HG03460 (cell line): ENCODE measurements around the gene CHRNA5.
"Not testable (repeated sequence)": the region's sequence is repeated elsewhere in the genome, so short reads cannot be mapped to it uniquely, and the experiment has no call there.

ENCODE experiments used
- ATAC-seq: cut with Tn5 transposase; IDR thresholded peaks from one replicate; pipeline ENCODE4 v1.9.1; 2021; ENCODE audit not compliant: unreplicated experiment

The CHRNA5 gene

DNA sequence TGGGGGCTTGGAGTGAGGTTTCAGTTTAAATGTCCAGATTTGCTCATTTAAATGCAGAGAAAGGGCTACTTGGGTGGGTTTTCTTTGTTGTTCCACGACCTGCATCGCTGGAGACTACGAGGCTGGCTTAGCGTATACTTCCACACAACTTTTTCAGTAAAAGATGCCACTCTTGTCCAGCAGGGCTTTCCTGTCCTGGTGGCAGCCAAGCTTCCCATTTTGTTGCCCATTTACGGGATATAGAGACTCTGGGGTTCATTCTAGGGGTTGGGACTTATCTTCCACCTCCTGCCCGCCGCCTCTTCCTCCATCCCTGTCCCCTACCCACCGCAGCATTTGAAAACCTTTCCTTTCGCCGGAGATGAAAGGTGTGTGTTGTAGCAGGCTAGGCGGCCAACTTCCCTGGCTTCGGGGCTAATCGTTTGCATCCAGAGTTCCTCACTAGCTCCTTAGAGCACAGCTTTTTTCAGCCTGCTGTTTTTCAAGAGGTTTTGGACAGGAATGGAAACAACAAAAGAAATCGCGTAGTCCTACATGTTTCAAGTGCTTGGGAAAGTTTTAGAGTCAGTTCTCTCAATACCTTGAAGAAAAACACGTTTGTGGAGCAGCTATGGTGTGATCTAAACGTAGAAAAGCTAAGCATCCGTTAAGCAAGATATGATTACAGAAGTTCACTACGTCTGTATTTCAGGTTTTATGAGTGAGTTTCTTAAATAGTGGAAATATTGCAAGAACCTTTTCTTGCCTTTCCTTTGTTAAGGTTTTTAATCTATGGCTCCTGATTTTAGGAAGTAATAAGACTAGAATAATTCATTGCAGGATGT lies 843 bp downstream of the CHRNA5 start:
- peak; percentile 20 for ATAC-seq

DNA sequence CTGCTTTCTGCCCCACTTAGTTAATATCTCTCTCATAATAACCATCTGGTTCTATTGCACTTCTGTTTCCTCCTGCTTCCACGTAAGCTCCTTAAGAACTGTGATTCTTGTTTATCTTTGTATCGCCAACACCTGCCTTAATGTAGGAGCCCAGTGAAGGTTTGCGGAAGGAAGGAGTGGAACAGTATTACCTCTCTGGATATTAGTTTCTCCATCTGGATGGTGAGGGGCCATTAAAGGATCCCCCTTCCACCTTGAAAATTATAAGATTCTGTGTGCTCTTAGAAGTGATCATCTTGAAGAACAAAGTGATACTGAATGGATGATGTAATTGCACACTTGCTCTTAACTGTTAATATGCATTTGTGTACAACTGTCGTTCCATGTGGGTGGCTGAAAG lies 2.2 kb downstream of the CHRNA5 start:
- ATAC-seq: no peak

DNA sequence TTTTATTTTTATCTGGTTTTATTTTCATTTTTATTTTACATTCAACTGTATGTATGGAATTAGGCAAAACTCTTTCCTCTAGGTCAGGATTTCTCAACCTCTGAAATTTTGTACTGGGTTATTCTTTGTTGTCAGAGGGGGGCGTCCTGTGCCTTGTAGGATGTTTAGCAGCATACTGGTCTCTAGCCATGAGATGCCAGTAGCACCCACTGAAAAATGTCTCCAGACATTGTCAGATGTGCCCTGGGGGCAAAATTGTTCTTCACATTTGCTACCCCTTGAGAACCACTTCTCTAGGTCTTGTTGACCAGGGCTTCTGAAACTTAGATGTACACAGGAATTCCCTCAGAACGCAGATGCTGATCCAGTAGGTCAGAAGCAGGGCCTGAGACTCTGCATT lies 5.4 kb downstream of the CHRNA5 start:
- ATAC-seq: no peak

DNA sequence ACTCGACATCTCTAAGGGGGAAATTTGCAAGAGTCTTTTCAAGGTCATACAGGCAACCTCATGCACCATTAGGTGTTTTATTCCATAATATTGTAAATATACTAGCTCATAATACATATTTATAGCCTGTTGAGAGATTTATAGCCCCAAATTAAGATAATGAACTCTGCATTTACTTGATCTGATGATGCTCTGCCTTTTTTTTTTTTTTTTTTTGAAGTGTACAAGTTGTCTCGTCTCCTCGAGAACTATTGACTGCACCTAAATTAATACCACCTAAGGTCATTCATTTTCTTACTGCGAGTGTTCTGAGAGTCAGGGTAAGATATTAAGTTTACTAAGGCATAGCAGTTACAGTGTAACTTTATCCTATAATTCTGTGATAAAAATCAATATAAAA lies 6.1 kb downstream of the CHRNA5 start:
- no peak for ATAC-seq

DNA sequence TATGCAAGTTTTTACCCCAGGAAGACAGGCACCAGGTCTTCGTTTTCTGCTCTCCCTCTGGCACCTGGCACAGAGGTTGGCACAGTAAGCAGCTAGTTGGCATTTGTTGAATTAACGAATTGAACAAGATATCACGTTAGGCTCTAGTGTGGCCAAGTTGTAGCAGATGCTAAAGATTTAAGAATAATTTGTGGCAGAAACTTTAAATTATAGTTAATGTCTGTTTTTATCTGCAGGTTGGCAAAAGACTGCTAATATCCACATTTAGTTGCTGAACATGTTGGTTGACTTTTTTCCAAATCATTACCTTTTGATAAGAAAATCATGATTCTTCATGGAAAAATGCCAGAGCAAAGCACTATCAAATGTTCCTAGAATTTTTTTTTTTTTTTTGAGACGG lies 8.1 kb downstream of the CHRNA5 start:
- ATAC-seq: no peak

DNA sequence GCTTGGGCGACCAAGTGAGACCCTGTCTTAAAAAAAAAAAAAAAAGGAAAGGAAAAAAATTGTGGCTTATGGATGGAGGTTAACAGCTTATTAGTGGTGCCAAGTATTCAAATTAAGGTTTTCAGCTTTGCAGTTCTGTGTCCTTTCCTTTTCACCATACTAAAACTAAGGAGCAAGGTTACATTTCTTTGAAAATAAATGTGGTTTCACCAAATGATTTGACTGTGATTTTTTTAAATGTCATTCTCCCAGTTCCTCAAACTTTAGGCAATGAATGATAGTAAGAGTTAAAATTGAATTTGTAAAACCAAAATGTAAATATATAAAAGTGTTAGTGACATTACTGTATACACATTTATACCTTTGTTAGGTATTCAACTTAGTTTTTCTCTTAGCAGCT lies 9.6 kb downstream of the CHRNA5 start:
- ATAC-seq: no peak

DNA sequence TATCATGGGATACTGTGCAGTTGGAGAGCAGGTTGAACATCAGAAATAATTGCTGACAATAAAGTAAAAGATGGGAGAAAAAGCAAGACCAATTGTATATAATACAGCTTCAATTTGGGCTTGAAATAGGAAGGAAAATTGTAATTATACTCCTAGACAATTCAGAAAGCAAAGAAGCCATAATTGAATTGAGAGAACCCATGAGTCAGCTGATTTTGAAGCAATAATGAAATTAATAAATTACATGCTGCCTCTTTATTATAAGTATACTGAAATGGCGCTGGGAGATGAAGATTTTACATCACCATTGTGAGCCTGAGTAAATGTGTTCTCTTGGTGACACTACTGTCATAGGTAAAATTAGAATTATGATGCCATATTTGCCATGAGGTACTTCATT lies 32.3 kb downstream of the CHRNA5 start:
- ATAC-seq: no peak

DNA sequence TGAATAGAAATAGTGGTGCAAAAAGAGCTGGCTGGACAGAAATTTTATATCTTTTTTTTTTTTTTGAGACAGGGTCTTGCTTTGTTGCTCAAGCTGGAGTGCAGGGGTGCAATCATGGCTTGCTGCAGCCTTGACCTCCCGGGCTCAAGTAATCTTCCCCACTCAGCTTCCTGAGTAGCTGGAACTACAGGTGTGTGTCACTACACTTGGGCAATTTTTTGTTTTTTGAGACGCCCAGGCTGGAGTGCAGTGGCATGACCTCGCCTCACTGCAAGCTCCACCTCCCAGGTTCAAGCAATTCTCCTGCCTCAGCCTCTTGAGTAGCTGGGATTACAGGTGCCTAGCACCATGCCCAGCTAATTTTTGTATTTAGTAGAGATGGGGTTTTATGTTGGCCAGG lies 33.0 kb downstream of the CHRNA5 start:
- ATAC-seq: no peak

DNA sequence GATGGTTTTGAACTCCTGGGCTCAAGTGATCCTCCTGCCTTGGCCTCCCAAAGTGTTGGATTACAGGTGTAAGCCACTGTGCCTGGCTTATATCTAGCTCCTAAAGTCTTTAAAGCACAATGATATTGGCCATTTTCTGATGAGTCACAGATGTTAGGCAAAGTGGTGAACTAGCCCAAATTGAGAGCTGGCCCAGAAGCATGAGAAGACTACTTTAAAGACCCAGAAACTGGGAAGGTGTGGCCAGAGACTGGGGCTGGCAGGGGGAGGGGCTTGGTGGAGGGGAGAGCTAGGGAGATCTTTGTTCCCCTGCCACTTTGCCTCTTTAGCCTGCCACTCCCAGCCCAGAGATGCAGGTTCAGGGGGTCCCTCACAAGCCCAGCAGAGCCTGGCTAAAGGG lies 33.9 kb downstream of the CHRNA5 start:
- no peak for ATAC-seq

DNA sequence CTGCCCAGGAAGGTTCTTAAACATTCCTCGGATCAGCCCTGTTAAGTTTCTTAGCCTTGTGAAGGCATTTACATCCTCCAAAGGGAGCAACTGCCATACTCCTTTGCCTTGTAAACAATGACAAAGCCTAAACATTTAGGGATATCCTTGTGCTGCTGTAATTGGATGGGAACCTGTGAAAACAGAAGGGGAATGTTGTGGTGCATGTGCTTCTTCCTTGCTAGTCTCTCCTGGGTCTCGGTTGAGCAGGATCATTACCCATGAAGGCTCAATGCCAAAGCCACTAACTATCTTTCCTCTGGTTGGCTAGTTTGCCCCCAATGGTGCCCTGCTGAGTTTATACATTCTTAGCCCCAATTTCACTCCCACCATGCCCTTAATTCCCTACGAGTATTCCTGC lies 38.1 kb downstream of the CHRNA5 start:
- ATAC-seq: no peak

DNA sequence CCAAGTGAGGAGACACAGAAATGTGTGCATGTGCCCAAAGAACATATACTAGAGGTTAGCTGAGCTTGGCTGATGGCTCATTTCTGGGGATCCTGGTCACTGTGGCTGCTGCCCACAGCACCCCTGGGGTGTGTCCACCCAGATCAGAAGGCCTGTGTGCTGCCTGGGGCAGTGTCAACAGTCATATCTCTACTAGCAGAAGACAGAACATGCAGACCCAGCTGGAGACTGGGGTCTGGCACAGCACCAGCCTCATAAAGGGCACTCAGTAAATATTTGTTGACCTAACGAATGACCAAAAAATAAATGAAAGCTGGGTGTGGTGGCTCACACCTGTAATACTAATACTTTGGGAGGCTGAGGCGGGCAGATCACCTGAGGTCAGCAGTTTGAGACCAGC lies 39.1 kb downstream of the CHRNA5 start:
- ATAC-seq: no peak

DNA sequence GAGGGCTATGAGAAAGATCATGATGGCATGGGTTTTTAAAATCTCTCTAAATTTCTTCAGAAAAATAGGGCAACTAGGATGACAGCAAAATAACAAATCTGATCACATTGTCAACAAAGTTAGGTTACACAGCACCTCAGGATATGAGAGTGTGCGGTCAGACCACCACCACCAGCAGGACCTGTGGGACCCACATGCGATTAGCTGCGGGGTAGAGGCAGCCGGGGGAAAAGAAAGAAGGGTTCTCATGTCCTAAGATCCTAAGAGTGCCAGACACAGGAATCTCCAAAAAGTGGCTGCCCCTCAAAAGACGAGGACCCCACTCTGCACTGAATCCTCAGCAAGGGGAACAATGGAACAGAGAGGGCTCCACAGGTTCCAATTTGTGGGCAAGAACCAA lies 39.9 kb downstream of the CHRNA5 start:
- ATAC-seq: no peak

DNA sequence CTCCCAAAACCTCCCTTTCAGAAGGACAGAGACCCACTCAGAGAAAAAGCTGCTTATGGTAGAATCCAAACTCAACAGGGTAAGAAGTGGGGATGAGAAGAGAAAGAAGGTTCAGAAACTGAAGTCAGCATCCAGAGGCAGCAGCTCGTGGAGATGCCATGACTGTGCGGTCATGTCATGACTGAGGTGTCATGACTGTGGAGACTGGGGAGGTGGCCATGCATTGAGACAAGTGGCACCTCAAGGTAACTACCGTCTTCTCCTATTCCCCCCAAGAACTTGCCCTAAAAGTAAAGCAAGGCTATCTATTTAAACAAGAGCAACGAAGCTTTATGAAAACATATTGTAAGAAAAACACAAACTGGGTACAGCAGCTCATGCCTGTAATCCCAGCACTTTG lies 40.4 kb downstream of the CHRNA5 start:
- ATAC-seq: no peak

DNA sequence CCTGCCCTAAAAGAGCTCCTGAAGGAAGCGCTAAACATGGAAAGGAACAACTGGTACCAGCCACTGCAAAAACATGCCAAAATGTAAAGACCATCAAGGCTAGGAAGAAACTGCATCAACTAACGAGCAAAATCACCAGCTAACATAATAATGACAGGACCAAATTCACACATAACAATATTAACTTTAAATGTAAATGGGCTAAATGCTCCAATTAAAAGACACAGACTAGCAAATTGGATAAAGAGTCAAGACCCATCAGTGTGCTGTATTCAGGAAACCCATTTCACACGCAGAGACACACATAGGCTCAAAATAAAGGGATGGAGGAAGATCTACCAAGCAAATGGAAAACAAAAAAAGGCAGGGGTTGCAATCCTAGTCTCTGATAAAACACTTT lies 44.2 kb downstream of the CHRNA5 start:
- ATAC-seq: not testable (repeated sequence)

DNA sequence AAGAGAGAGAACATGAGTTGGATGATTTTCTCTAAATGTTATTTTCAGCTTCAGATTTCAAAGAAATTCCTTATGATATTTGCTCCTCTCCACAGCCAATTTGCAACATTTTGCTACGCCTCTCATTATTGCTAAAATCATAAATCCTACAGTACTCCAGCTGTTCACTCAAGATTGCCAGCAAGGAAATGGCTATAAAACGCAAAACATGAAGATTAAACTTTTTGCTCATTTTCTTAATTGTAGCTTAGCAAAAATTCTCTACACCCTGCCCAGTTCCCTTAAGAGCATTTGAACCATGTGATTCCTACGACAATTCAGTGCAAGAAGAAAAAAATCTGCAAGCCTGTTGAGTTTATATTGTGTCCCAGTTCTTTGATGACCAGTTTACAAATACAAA lies 48.7 kb downstream of the CHRNA5 start:
- ATAC-seq: no peak

DNA sequence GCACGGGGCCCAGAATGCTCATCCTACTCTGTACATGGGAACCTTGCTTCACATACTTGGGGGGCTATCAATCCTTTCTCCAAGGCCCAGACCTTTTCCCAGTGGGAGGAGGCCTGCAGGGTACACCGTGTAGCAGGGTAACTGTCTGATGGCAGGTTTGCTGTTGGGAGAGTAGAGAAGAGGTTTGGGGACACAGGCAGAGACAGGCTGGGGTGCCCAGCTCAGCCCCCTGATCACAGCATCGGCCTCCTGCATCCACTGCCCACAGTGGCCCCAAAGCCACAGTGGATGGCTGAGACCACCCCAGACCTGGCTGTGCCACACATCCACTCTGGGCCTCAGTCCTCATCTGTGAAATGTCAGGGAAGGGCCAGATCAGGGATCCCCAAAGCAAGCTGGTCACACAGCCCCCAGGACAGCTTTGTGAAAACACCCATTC lies 49.9 kb downstream of the CHRNA5 start:
- no peak for ATAC-seq

DNA sequence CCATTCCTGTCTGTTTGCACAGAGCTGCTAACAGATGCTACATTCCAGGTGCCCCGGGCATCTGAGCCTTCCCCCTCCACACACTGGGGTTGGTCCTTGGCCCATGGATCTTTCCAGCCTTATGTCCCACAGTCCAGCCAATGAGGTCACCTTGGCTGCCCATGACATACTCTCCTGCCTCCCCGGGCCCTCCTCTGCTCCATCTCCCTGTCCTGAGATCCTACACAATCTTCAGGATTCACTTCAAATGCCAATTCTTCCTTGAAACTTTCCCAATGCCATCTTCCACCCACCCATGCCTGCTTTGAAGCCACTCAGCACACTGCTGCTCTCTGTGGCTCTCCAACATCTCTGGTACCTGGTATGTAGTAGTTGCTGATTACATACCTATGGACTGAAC lies 51.2 kb downstream of the CHRNA5 start:
- ATAC-seq: no peak

DNA sequence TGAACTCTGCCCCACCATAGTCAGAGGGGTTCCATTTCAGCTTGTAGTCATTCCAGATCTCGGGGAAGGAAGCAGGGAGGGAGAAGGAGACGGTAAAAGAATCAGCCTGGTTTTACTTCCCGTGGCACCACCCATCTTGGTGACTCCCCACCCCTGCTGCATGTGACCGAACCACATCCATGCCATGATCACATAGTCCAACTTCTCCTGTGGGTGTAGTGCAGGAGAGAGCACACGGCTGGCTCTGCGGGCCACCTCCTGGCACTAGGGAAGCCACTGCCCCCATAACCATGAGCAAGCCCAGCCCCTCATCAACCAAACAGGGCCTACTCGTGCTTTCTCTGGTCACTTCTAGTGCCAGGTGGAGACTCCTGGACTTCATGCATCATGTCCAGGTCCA lies 51.8 kb downstream of the CHRNA5 start:
- ATAC-seq: no peak

DNA sequence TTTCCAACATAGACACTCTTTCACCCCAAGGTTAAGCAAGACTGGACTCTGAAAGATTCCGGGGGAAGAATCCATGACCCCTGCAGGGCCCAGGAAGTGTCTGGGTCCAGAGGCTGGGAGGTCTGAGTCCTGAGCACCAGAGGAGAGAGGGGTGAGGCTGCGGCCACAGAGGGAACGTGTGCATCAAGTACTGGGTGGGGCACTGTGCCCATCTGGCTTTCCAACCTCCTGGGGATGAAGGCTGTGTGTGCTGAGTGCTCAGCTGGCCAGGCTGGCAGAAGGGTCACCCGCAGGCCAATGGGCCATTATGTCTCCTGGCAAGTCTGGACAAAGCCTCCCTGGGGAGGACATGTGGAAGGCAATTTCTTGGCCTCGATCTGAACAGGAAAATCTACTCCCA lies 52.2 kb downstream of the CHRNA5 start:
- no peak for ATAC-seq

DNA sequence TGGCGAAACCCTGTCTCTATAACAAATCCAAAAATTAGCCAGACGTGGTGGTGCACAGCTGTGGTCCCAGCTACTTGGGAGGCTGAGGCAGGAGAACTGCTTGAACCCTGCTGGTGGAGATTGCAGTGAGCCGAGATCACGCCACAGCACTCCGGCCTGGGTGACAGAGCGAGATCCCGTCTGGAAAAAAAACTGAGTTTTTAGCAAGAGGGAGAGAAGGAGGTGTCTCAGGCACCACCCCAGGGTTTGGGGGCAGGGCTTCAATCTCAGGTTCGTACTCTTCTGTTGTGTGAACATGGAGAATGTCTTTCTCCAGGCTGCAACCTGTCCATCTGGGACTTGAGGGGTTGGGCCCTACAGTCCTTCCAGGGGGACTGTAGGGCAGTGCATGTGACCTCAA lies 52.7 kb downstream of the CHRNA5 start:
- ATAC-seq: no peak

DNA sequence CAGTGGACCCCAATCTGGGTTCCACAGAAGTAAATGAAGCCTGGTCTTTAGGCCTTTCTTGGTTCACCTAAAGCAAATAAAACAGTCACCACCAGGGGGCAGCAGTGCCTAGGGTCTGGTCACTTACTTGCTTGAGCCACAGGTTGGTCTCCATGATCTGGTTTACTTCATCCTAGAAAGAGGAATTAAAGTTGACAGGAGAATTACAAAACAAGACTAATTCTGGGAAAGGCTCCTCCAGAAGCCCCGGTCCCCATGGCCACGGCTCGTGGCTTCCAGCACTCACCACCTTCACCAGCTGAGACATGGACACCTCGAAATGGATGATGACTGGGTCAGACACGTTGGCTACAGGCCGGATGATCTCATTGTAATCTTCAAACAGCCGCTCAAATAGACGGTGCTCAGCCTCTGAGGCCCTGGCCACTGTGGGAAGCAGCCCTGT lies 53.2 kb downstream of the CHRNA5 start:
- ATAC-seq: no peak

DNA sequence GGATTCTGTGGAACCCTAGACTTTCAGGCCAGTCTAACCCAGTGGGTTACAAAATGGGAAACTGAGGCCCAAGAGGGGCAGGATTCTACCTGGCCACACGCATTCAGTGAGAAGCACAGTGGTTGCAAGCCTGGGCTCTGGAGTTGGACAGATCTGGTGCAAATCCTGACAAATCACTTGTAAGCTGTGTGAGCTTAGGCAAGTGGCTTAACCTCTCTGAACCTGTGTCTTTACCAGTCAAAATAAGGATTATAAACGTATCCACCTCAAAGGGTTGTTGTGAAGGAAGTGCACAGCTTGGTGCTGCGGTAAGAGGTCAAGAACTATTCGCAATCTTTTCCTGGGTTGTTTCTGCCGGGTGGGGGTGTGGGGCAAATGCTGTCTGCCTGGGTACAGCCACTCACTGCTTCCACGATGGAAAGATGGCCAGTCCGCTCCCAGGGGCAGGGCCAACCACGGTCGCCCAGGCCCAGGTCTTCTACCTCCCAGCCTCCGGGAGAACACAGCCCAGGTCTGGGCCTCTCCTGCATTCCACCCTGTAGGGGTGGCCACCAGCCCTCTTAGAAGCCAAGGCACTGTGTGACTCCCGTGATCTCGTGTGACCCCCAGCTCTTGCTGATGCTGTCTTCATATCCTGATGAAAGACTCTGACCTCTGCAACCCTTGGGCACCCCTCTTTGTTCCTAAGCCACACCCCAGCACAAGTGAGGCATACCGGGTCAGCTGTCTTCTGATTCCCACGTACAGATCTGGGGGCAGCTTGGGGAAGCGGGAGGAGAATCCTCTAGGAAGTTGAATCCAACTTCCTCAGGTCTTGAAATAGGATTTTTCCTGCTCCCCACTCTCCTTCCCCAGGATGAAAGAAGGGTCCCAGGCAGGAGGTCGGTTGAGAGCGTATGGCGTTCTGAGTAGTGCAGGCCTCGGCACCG lies 54.0 kb downstream of the CHRNA5 start:
- ATAC-seq: no peak
